GM23338 (cell line): ENCODE measurements around the gene SMIM30. TPM values are rescaled to one million over a fixed set of nuclear protein-coding genes. Genes with fewer than 3 reads are reported as not detected.

Experiments used
- ATAC-seq: fragments of 200-7000 bp; cut with Tn5 transposase; 3 replicates; pipeline ENCODE4 v1.9.1; 2020
- DNase-seq: peaks from one replicate; pipeline ENCODE4 v3.0.0-alpha.2; 2015; ENCODE audit warnings: low spot score
- H2AFZ ChIP-seq: fragments of 200-600 bp; sonication (generic); 2 replicates; pipeline ENCODE4 v1.8.0; 2016; ENCODE audit warnings: antibody characterized with exemption, mild to moderate bottlenecking, moderate library complexity
- H3F3A ChIP-seq: fragments of 200-600 bp; sonication (generic); replicated peaks from 2 replicates; pipeline ENCODE4 v1.8.0; 2017; ENCODE audit warnings: antibody characterized with exemption, mixed run types, low read depth
- H3K27ac ChIP-seq: fragments of 200-600 bp; sonication (generic); 2 replicates; pipeline ENCODE4 v1.6.1; 2016; ENCODE audit warnings: low read depth
- H3K27me3 ChIP-seq: fragments of 200-600 bp; sonication (generic); 2 replicates; pipeline ENCODE4 v1.8.0; 2016; ENCODE audit warnings: mild to moderate bottlenecking, mixed run types, moderate library complexity; ENCODE audit not compliant: insufficient read depth
- H3K36me3 ChIP-seq: fragments of 200-600 bp; sonication (generic); 2 replicates; pipeline ENCODE4 v1.8.0; 2016; ENCODE audit warnings: mild to moderate bottlenecking; ENCODE audit not compliant: insufficient read depth
- H3K4me1 ChIP-seq: fragments of 200-600 bp; sonication (generic); 2 replicates; pipeline ENCODE4 v1.8.0; 2016; ENCODE audit warnings: mild to moderate bottlenecking, moderate library complexity; ENCODE audit not compliant: insufficient read depth
- H3K4me2 ChIP-seq: fragments of 200-600 bp; sonication (generic); 2 replicates; pipeline ENCODE4 v1.7.1; 2017; ENCODE audit warnings: mixed run types
- H3K4me3 ChIP-seq: fragments of 200-600 bp; sonication (generic); 2 replicates; pipeline ENCODE4 v1.6.1; 2016; ENCODE audit warnings: mixed run types
- H3K79me2 ChIP-seq: fragments of 200-600 bp; sonication (generic); replicated peaks from 2 replicates; pipeline ENCODE4 v1.8.0; 2017; ENCODE audit warnings: mild to moderate bottlenecking; ENCODE audit not compliant: insufficient read depth
- H3K9me2 ChIP-seq: fragments of 200-600 bp; sonication (generic); 2 replicates; pipeline ENCODE4 v1.8.0; 2017; ENCODE audit not compliant: insufficient read depth
- H4K20me1 ChIP-seq: fragments of 200-600 bp; sonication (generic); replicated peaks from 2 replicates; pipeline ENCODE4 v1.8.0; 2017; ENCODE audit warnings: mild to moderate bottlenecking; ENCODE audit not compliant: insufficient read depth
- H3K27ac Mint-ChIP-seq: 2 replicates; pipeline ENCODE4 v1.8.0; 2020; ENCODE audit warnings: inconsistent platforms, mild to moderate bottlenecking, moderate library complexity, mixed read lengths
- H3K27me3 Mint-ChIP-seq: 3 replicates; pipeline ENCODE4 v1.8.0; 2022; ENCODE audit warnings: low read depth, mild to moderate bottlenecking, moderate library complexity, mixed read lengths, inconsistent platforms; ENCODE audit not compliant: insufficient read depth, poor library complexity
- H3K36me3 Mint-ChIP-seq: 3 replicates; pipeline ENCODE4 v1.8.0; 2021; ENCODE audit warnings: low read depth, mild to moderate bottlenecking, inconsistent platforms, moderate library complexity, mixed read lengths
- H3K4me1 Mint-ChIP-seq: 3 replicates; pipeline ENCODE4 v1.8.0; 2020; ENCODE audit warnings: mild to moderate bottlenecking, inconsistent platforms, mixed read lengths
- H3K4me3 Mint-ChIP-seq: 3 replicates; pipeline ENCODE4 v1.8.0; 2021; ENCODE audit warnings: moderate library complexity, mild to moderate bottlenecking, inconsistent platforms, mixed read lengths
- H3K9me3 Mint-ChIP-seq: 3 replicates; pipeline ENCODE4 v1.8.0; 2020; ENCODE audit warnings: moderate library complexity, mild to moderate bottlenecking, inconsistent platforms, mixed read lengths
- CREB1 ChIP-seq: fragments of 250-450 bp; sonication (Bioruptor Pico); IDR thresholded peaks from 2 replicates; pipeline ENCODE4 v1.5.0; 2020; ENCODE audit warnings: low read depth, mild to moderate bottlenecking, moderate library complexity
- EZH2 ChIP-seq: fragments of 200-600 bp; sonication (generic); IDR thresholded peaks from one replicate; pipeline ENCODE4 v1.8.0; 2017; ENCODE audit warnings: antibody characterized with exemption, mild to moderate bottlenecking, low read depth; ENCODE audit not compliant: unreplicated experiment
- NANOG ChIP-seq: IDR thresholded peaks from 2 replicates; pipeline ENCODE4 v1.6.1; 2016; ENCODE audit warnings: antibody characterized with exemption, borderline replicate concordance
- POLR2AphosphoS5 ChIP-seq: IDR thresholded peaks from 2 replicates; pipeline ENCODE4 v1.6.1; 2016; ENCODE audit warnings: antibody characterized with exemption, low read depth
- STAT1 ChIP-seq: IDR thresholded peaks from one replicate; pipeline ENCODE4 v1.6.1; 2016; ENCODE audit warnings: antibody characterized with exemption; ENCODE audit not compliant: unreplicated experiment
- polyA plus RNA-seq: library from polyadenylated mRNA; unstranded; fragments of >200 nt; fragmentation: Nextera tagmentation; extraction: Ambion mirVana; gene quantifications from 2 replicates; pipeline ENCODE4 v1.2.1, GENCODE V29; 2016
- total RNA-seq: library from RNA; depleted of rRNA; stranded (reverse); fragments of >200 nt; shearing (Covaris generic); gene quantifications from 2 replicates; pipeline ENCODE4 v1.2.3, GENCODE V29; 2014
- TF ChIP-seq, protein P1 (sequence below): IDR thresholded peaks from one replicate; pipeline ENCODE4 v1.6.1; 2018; ENCODE audit warnings: antibody characterized with exemption; ENCODE audit not compliant: unreplicated experiment
- TF ChIP-seq, protein P2 (sequence below): fragments of 250-450 bp; sonication (Bioruptor Pico); IDR thresholded peaks from 2 replicates; pipeline ENCODE4 v1.5.0; 2020; ENCODE audit warnings: mild to moderate bottlenecking, moderate library complexity

SMIM30 gene
- total and polyA plus RNA-seq, 2 experiments from 2014 or later: 40.6 to 150 TPM

DNA sequence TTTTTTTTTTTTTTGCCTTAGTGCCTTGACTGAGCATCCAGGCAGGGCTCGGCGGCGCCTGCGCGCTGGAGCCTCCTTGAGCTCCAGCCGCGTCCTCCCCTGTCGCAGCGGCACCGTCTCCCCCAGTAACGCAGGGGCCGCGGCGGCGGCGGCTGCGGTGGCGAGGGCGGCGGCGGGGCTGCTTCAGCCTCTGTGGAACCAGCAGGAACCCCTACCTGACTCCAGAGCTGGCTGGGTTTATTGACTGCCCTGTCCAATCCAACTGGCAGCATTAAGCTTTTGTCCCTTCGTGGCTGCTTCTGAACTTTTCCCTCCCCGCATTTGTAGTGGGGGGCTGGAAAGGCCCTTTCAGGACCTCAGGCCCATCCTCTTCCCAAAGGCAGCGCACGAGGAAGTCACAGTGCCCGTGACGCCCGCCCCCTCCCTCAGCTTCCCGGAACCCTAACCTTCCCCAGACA lies 31.9 kb downstream of the SMIM30 start, which contains the start of gene GPR85:
GPR85 (minus strand) TSS at position 397 of the 458 bp plus-strand sequence. CDS start 2,106 bp downstream, outside the sequence.
- Mint-ChIP-seq H3K27ac (no peak within 1 kb of the TSS), H3K4me1 (peaks cover 17% of the 10 kb centered on the region; the same call in 2 of the 3 replicates), H3K9me3 (no peaks in the 10 kb centered on the region), H3K4me3 (peak within 1 kb of the TSS; percentile 83), H3K27me3 (peaks cover 24% of the 10 kb centered on the region), H3K36me3 (no peaks in the 10 kb centered on the region)
- H2AFZ ChIP-seq: 0 out of 2 replicates have a peak within 1 kb of the TSS, but pooled peaks have one; percentile 57
- H3K4me3 ChIP-seq: peak within 1 kb of the TSS; percentile 64
- no peaks in the 10 kb centered on the region for H3K79me2 ChIP-seq
- DNase-seq: peak; percentile 86
- no peaks in the 10 kb centered on the region for H3K36me3 ChIP-seq
- ATAC-seq: peak; percentile 95
- TF ChIP-seq, protein P1, sequence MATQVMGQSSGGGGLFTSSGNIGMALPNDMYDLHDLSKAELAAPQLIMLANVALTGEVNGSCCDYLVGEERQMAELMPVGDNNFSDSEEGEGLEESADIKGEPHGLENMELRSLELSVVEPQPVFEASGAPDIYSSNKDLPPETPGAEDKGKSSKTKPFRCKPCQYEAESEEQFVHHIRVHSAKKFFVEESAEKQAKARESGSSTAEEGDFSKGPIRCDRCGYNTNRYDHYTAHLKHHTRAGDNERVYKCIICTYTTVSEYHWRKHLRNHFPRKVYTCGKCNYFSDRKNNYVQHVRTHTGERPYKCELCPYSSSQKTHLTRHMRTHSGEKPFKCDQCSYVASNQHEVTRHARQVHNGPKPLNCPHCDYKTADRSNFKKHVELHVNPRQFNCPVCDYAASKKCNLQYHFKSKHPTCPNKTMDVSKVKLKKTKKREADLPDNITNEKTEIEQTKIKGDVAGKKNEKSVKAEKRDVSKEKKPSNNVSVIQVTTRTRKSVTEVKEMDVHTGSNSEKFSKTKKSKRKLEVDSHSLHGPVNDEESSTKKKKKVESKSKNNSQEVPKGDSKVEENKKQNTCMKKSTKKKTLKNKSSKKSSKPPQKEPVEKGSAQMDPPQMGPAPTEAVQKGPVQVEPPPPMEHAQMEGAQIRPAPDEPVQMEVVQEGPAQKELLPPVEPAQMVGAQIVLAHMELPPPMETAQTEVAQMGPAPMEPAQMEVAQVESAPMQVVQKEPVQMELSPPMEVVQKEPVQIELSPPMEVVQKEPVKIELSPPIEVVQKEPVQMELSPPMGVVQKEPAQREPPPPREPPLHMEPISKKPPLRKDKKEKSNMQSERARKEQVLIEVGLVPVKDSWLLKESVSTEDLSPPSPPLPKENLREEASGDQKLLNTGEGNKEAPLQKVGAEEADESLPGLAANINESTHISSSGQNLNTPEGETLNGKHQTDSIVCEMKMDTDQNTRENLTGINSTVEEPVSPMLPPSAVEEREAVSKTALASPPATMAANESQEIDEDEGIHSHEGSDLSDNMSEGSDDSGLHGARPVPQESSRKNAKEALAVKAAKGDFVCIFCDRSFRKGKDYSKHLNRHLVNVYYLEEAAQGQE: no peak
- TF ChIP-seq, protein P2, sequence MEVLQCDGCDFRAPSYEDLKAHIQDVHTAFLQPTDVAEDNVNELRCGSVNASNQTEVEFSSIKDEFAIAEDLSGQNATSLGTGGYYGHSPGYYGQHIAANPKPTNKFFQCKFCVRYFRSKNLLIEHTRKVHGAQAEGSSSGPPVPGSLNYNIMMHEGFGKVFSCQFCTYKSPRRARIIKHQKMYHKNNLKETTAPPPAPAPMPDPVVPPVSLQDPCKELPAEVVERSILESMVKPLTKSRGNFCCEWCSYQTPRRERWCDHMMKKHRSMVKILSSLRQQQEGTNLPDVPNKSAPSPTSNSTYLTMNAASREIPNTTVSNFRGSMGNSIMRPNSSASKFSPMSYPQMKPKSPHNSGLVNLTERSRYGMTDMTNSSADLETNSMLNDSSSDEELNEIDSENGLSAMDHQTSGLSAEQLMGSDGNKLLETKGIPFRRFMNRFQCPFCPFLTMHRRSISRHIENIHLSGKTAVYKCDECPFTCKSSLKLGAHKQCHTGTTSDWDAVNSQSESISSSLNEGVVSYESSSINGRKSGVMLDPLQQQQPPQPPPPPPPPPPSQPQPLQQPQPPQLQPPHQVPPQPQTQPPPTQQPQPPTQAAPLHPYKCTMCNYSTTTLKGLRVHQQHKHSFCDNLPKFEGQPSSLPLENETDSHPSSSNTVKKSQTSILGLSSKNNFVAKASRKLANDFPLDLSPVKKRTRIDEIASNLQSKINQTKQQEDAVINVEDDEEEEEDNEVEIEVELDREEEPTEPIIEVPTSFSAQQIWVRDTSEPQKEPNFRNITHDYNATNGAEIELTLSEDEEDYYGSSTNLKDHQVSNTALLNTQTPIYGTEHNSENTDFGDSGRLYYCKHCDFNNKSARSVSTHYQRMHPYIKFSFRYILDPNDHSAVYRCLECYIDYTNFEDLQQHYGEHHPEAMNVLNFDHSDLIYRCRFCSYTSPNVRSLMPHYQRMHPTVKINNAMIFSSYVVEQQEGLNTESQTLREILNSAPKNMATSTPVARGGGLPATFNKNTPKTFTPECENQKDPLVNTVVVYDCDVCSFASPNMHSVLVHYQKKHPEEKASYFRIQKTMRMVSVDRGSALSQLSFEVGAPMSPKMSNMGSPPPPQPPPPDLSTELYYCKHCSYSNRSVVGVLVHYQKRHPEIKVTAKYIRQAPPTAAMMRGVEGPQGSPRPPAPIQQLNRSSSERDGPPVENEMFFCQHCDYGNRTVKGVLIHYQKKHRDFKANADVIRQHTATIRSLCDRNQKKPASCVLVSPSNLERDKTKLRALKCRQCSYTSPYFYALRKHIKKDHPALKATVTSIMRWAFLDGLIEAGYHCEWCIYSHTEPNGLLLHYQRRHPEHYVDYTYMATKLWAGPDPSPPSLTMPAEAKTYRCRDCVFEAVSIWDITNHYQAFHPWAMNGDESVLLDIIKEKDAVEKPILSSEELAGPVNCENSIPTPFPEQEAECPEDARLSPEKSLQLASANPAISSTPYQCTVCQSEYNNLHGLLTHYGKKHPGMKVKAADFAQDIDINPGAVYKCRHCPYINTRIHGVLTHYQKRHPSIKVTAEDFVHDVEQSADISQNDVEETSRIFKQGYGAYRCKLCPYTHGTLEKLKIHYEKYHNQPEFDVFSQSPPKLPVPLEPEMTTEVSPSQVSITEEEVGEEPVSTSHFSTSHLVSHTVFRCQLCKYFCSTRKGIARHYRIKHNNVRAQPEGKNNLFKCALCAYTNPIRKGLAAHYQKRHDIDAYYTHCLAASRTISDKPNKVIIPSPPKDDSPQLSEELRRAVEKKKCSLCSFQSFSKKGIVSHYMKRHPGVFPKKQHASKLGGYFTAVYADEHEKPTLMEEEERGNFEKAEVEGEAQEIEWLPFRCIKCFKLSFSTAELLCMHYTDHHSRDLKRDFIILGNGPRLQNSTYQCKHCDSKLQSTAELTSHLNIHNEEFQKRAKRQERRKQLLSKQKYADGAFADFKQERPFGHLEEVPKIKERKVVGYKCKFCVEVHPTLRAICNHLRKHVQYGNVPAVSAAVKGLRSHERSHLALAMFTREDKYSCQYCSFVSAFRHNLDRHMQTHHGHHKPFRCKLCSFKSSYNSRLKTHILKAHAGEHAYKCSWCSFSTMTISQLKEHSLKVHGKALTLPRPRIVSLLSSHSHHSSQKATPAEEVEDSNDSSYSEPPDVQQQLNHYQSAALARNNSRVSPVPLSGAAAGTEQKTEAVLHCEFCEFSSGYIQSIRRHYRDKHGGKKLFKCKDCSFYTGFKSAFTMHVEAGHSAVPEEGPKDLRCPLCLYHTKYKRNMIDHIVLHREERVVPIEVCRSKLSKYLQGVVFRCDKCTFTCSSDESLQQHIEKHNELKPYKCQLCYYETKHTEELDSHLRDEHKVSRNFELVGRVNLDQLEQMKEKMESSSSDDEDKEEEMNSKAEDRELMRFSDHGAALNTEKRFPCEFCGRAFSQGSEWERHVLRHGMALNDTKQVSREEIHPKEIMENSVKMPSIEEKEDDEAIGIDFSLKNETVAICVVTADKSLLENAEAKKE (CRISPR knock-in tag): no peak
- TF ChIP-seq EZH2: no peak
- TF ChIP-seq POLR2AphosphoS5: 0 out of 2 replicates have a peak, but pooled peaks have one; percentile 21
- no peak for TF ChIP-seq NANOG
- TF ChIP-seq STAT1: no peak
- no peak for TF ChIP-seq CREB1 (CRISPR knock-in tag)
- no peak within 1 kb of the TSS for H3K27ac ChIP-seq
- no peaks in the 10 kb centered on the region for H3K4me1 ChIP-seq
- peaks cover 56% of the 10 kb centered on the region for H3K27me3 ChIP-seq
- peak within 1 kb of the TSS; percentile 92 for H3K4me2 ChIP-seq
- H4K20me1 ChIP-seq: no peaks in the 10 kb centered on the region
- H3F3A ChIP-seq: no peaks in the 10 kb centered on the region
- H3K9me2 ChIP-seq: no peaks in the 10 kb centered on the region
